HEK293T (cell line): ENCODE data around the gene SMIM13.

Experiments used
- BHLHE40 ChIP-seq: fragments of 450-650 bp; IDR thresholded peaks from 2 replicates; pipeline ENCODE4 v1.6.1; 2016; ENCODE audit warnings: mild to moderate bottlenecking, moderate library complexity, borderline replicate concordance
- ELF4 ChIP-seq: fragments of 450-650 bp; IDR thresholded peaks from 2 replicates; pipeline ENCODE4 v1.6.1; 2017; ENCODE audit warnings: antibody characterized with exemption
- FOXA1 ChIP-seq: fragments of 450-650 bp; IDR thresholded peaks from 2 replicates; pipeline ENCODE4 v1.6.1; 2016; ENCODE audit warnings: mild to moderate bottlenecking
- FOXK2 ChIP-seq: fragments of 450-650 bp; IDR thresholded peaks from 2 replicates; pipeline ENCODE4 v1.6.1; 2016; ENCODE audit warnings: mild to moderate bottlenecking
- FOXM1 ChIP-seq: fragments of 450-650 bp; IDR thresholded peaks from 2 replicates; pipeline ENCODE4 v1.6.1; 2017; ENCODE audit warnings: mild to moderate bottlenecking, borderline replicate concordance
- HDGF ChIP-seq: fragments of 450-650 bp; IDR thresholded peaks from 2 replicates; pipeline ENCODE4 v1.6.1; 2017; ENCODE audit warnings: antibody characterized with exemption, borderline replicate concordance
- L3MBTL2 ChIP-seq: fragments of 450-650 bp; conservative IDR thresholded peaks from 2 replicates; pipeline ENCODE4 v1.6.1; 2016; ENCODE audit warnings: mild to moderate bottlenecking
- LEF1 ChIP-seq: fragments of 450-650 bp; IDR thresholded peaks from 2 replicates; pipeline ENCODE4 v1.6.1; 2017; ENCODE audit warnings: mild to moderate bottlenecking, borderline replicate concordance
- PKNOX1 ChIP-seq: fragments of 450-650 bp; IDR thresholded peaks from 2 replicates; pipeline ENCODE4 v1.6.1; 2016
- SP1 ChIP-seq: fragments of 450-650 bp; IDR thresholded peaks from 2 replicates; pipeline ENCODE4 v1.6.1; 2017
- SUZ12 ChIP-seq: fragments of 450-650 bp; IDR thresholded peaks from 2 replicates; pipeline ENCODE4 v1.6.1; 2016; ENCODE audit warnings: mild to moderate bottlenecking
- TARDBP ChIP-seq: fragments of 450-650 bp; IDR thresholded peaks from 2 replicates; pipeline ENCODE4 v1.6.1; 2016

DNA sequence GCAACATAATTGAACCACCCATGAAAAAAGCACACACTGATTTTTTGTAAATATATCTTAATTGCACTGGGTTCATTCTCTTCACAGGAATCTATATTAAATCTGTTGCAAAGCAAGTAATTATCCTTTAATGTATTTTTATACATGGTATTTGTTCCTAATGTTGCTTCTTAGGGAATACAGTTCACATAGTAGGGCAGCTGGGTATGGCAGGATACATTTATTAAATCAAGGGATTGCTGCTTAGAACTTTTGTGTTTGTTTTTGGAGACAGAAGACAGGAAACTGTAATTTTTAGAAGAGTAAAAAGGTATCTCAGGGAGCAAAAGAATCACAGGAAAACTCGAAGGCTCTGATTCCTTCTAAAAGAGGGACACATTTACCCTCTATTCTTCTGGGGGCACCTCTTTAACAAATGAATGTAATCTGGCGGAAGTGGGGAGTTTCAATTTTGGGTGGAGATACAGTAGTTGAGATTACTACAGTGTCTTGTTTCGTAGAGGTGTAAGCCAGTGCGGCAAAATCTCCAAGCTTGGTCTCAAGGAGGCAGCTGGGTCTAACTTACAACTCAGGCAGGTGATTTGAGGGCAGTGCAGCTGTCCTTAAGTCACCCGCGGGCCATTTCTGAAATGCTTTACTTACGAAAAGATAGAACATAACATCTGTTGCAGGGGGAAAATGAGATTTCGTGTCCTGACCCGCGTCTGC is 812 bp upstream of the SMIM13 start:
- TF ChIP-seq L3MBTL2 = no peak
- no peak for TF ChIP-seq FOXM1
- TF ChIP-seq TARDBP = no peak
- no peak for TF ChIP-seq PKNOX1
- no peak for TF ChIP-seq FOXA1
- TF ChIP-seq SP1 = no peak
- no peak for TF ChIP-seq SUZ12
- TF ChIP-seq BHLHE40 = no peak
- no peak for TF ChIP-seq FOXK2
- no peak for TF ChIP-seq ELF4
- no peak for TF ChIP-seq HDGF
- TF ChIP-seq LEF1 = no peak
